Muscle of arm (tissue), 12 donors: ENCODE data around the gene HOXC5. TPM values are rescaled to one million over a fixed set of nuclear protein-coding genes. Genes with fewer than 3 reads are reported as not detected.

Experiments
- DNase-seq: peaks from one replicate; pipeline ENCODE4 v3.0.0-alpha.2; 2013
- polyA plus RNA-seq, 12 donors: library from polyadenylated mRNA; unstranded; fragments of 120-200 nt; gene quantifications; one replicate each; pipeline ENCODE4 v1.2.1, GENCODE V29; 2013; ENCODE audit not compliant: insufficient read length in 12 of 12

The HOXC5 gene
- polyA plus RNA-seq, 12 donors: 0.25 to 1.8 (median 0.75) TPM; not detected in 2

GRCh38 chr12:54019091-54019811 is 13.6 kb upstream of the HOXC5 start:
- no peak for DNase-seq

GRCh38 chr12:54019924-54020590 is 12.8 kb upstream of the HOXC5 start:
- DNase-seq: no peak

GRCh38 chr12:54020591-54021405 is 12.1 kb upstream of the HOXC5 start:
- no peak for DNase-seq

- DNase-seq: no peak
These were observed 11.3 kb upstream of the HOXC5 start for GRCh38 chr12:54021432-54022013.

GRCh38 chr12:54022960-54023884 is 9.6 kb upstream of the HOXC5 start:
- no peak for DNase-seq

GRCh38 chr12:54024127-54024526 is 8.7 kb upstream of the HOXC5 start:
- DNase-seq: no peak

- DNase-seq: no peak
These were observed 8.1 kb upstream of the HOXC5 start for GRCh38 chr12:54024581-54025305.

GRCh38 chr12:54025499-54026405 is 7.1 kb upstream of the HOXC5 start:
- no peak for DNase-seq

- no peak for DNase-seq
These were observed 6.0 kb upstream of the HOXC5 start for GRCh38 chr12:54026640-54027441.

- DNase-seq: no peak
These were observed 5.4 kb upstream of the HOXC5 start for GRCh38 chr12:54027442-54027786.

- no peak for DNase-seq
These were observed 4.3 kb upstream of the HOXC5 start, which contains the start of gene HOXC6 for GRCh38 chr12:54028314-54029201. TSS of gene HOXC6 (plus strand) at chr12:54028440. CDS start at chr12:54028522, 82 bp downstream.

GRCh38 chr12:54029529-54030441 is 3.1 kb upstream of the HOXC5 start:
- DNase-seq: no peak

GRCh38 chr12:54030442-54030801 is 2.4 kb upstream of the HOXC5 start:
- no peak for DNase-seq

GRCh38 chr12:54030889-54031471 is 1.9 kb upstream of the HOXC5 start:
- DNase-seq: no peak

- DNase-seq: no peak
These were observed 1.4 kb upstream of the HOXC5 start for GRCh38 chr12:54031480-54031879.

- no peak for DNase-seq
These were observed 697 bp upstream of the HOXC5 start for GRCh38 chr12:54032086-54032619.
